Kidney (tissue), 14 donors: ENCODE results near the gene PPP2R2D. TPM values are rescaled to one million over a fixed set of nuclear protein-coding genes. Genes with fewer than 3 reads are reported as not detected.
A peak's percentile ranks its signal among the peaks of the same experiment; 100 is the strongest.

Source experiments
- DNase-seq, 5 donors: peaks; one replicate each; pipeline ENCODE4 v3.0.0-alpha.2; 2013 to 2020
- FAIRE-seq: peaks from 2 replicates; lab custom pipeline; 2012; peaks lifted over from hg19 to GRCh38; lab: Jason Lieb, UNC
- H3K27ac ChIP-seq, 2 donors: one replicate each; pipeline ENCODE4 v1.7.0; 2013; ENCODE audit warnings: low read depth in 2 of 2, low read length in 2 of 2, inconsistent platforms in 1 of 2
- H3K27me3 ChIP-seq: one replicate; pipeline ENCODE4 v1.7.1; 2013; ENCODE audit warnings: low read length, inconsistent platforms; ENCODE audit not compliant: control insufficient read depth, insufficient read depth
- H3K36me3 ChIP-seq, 3 donors: one replicate each; pipeline versions ENCODE4 v1.7.0 to v1.7.1; 2013; ENCODE audit warnings: low read length in 3 of 3, control low read depth in 1 of 3, inconsistent platforms in 1 of 3; ENCODE audit not compliant: insufficient read depth in 3 of 3, control insufficient read depth in 2 of 3
- H3K4me1 ChIP-seq, 3 donors: one replicate each; pipeline versions ENCODE4 v1.7.0 to v1.7.1; 2013; ENCODE audit warnings: low read length in 3 of 3, inconsistent platforms in 1 of 3, low read depth in 1 of 3; ENCODE audit not compliant: control insufficient read depth in 2 of 3, insufficient read depth in 2 of 3
- H3K4me3 ChIP-seq, 3 donors: one replicate each; pipeline versions ENCODE4 v1.7.0 to v1.8.1; 2013; ENCODE audit warnings: low read length in 3 of 3, control low read depth in 1 of 3, inconsistent platforms in 1 of 3
- H3K9ac ChIP-seq, 3 donors: one replicate each; pipeline versions ENCODE4 v1.7.0 to v1.7.1; 2013; ENCODE audit warnings: low read length in 3 of 3, control low read depth in 1 of 3, inconsistent platforms in 1 of 3
- H3K9me3 ChIP-seq, 3 donors: one replicate each; pipeline versions ENCODE4 v1.7.0 to v1.7.1; 2013; ENCODE audit warnings: low read length in 3 of 3, control low read depth in 1 of 3, inconsistent platforms in 1 of 3; ENCODE audit not compliant: control insufficient read depth in 2 of 3, insufficient read depth in 1 of 3
- intact Hi-C: fragments of 100-400 bp; cut with DNase I; formaldehyde crosslinking; loops from one replicate; pipeline ENCODE4 v1.11.1; 2022
- polyA plus RNA-seq: library from polyadenylated mRNA; stranded (reverse); fragments of 350-450 nt; fragmentation: Illumina TruSeq; extraction: RNeasy Lipid Tissue Mini Kit (QIAGEN cat#74804); gene quantifications from one replicate; pipeline ENCODE4 v1.2.3, GENCODE V29; 2014; ENCODE audit warnings: low read depth, low replicate concordance; ENCODE audit not compliant: insufficient read depth
- total RNA-seq: library from RNA; stranded (reverse); fragmentation: NEBNext Ultra II Directional; extraction: Animal tissue kit (Norgen Biotek cat#: 25700); gene quantifications from one replicate; pipeline ENCODE4 v1.2.1, GENCODE V29; 2021
- TF ChIP-seq, protein P1 (sequence below): IDR thresholded peaks from 3 replicates; pipeline ENCODE4 v1.5.1; 2012; ENCODE audit warnings: mild to moderate bottlenecking, moderate library complexity, borderline replicate concordance; ENCODE audit not compliant: insufficient read depth; ENCODE audit errors: extremely low read depth
- donor health status: control.
- donor health status: control.
- donor health status: control.
- donor health status: control.
- donor health status: control.
- donor health status: DM: yes; HTN: yes; CAD: no.
- donor health status: Normal renal cell carcinoma (clear cell type).

The PPP2R2D gene
- total and polyA plus RNA-seq, 2 donors from 2014 or later = 28.3 to 34.8 TPM

DNA sequence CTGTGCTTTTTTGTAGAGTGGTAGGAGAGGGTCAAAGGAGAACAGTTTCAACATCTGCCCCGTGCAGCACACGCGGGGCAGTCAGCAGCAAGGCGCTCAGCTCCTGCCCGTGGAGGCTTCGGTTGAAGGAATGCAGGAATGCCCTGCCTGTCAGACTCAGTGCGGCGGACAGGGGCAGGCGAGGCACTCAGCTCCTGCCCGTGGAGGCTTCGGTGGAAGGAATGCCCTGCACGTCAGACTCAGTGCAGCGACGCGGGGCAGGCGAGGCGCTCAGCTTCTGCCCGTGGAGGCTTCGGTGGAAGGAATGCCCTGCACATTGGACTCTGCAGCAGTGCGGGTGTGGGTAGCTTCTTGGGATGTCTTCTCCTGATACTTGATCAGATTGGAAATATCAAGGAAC is 37.0 kb downstream of the PPP2R2D start:
- H3K4me1 ChIP-seq = peaks cover 0 to 5% (median 5%) of the 10 kb centered on the region in 3 donors
- no peak overlapping the region for H3K27ac ChIP-seq
- peaks cover 4 to 26% (median 17%) of the 10 kb centered on the region in 3 donors for H3K36me3 ChIP-seq
- intact Hi-C loops = no loop called here
- no peak overlapping the region for H3K4me3 ChIP-seq
- H3K9me3 ChIP-seq = no peaks in the 10 kb centered on the region
- TF ChIP-seq, protein P1, sequence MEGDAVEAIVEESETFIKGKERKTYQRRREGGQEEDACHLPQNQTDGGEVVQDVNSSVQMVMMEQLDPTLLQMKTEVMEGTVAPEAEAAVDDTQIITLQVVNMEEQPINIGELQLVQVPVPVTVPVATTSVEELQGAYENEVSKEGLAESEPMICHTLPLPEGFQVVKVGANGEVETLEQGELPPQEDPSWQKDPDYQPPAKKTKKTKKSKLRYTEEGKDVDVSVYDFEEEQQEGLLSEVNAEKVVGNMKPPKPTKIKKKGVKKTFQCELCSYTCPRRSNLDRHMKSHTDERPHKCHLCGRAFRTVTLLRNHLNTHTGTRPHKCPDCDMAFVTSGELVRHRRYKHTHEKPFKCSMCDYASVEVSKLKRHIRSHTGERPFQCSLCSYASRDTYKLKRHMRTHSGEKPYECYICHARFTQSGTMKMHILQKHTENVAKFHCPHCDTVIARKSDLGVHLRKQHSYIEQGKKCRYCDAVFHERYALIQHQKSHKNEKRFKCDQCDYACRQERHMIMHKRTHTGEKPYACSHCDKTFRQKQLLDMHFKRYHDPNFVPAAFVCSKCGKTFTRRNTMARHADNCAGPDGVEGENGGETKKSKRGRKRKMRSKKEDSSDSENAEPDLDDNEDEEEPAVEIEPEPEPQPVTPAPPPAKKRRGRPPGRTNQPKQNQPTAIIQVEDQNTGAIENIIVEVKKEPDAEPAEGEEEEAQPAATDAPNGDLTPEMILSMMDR = no peak
- FAIRE-seq (no peak), DNase-seq (peak in 4 of 5 donors; percentile 63 to 70 (median 69))
- H3K9ac ChIP-seq = no peak overlapping the region
- no peaks in the 10 kb centered on the region for H3K27me3 ChIP-seq

GRCh38 chr10:131938681-131939080 is 37.9 kb downstream of the PPP2R2D start:
- TF ChIP-seq, protein P1 = no peak
- no peak for FAIRE-seq
- Histone ChIP-seq H3K9ac (no peak overlapping the region), H3K4me1 (peaks cover 0 to 7% (median 2%) of the 10 kb centered on the region in 3 donors), H3K9me3 (no peaks in the 10 kb centered on the region), H3K36me3 (peaks cover 4 to 26% (median 17%) of the 10 kb centered on the region in 3 donors), H3K27ac (no peak overlapping the region), H3K4me3 (no peak overlapping the region), H3K27me3 (no peaks in the 10 kb centered on the region)
- no peak for DNase-seq
- intact Hi-C loops = no loop called here

DNA sequence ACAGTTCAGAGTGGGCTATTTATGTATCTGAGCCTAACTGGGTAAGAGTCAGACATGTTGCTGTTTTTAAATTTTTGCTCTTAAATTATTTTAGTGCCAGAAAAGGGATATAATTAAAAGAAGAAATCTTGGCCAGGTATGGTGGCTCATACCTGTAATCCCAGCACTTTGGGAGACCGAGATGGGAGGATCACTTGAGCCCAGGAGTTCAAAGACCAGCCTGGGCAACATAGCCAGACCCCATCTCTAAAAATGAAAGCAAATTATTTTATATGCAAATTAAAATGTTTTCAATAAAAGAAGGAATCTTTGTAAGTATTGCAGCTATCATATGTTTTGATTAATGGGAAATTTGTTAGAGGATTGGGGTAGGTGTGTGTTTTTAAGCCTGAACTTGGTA is 41.6 kb downstream of the PPP2R2D start:
- peaks cover 0 to 18% (median 7%) of the 10 kb centered on the region in 3 donors for H3K4me1 ChIP-seq
- H3K36me3 ChIP-seq = peaks cover 7 to 48% (median 30%) of the 10 kb centered on the region in 3 donors
- no peak overlapping the region for H3K27ac ChIP-seq
- TF ChIP-seq, protein P1 = no peak
- intact Hi-C loops = no loop called here
- no peak for FAIRE-seq
- no peaks in the 10 kb centered on the region for H3K9me3 ChIP-seq
- no peak overlapping the region for H3K4me3 ChIP-seq
- no peak overlapping the region for H3K9ac ChIP-seq
- no peaks in the 10 kb centered on the region for H3K27me3 ChIP-seq
- DNase-seq = no peak
